Calu3 (cell line): Measurements from ENCODE around the gene IPO8. TPM values are rescaled to one million over a fixed set of nuclear protein-coding genes. Genes with fewer than 3 reads are reported as not detected.

Source experiments
- BruUV-seq: library from RNA; stranded (reverse); fragments of 400-500 nt; replicated peaks from 2 replicates; lab custom pipeline; 2021; lab: Mats Ljungman, UMichigan
- CTCF ChIA-PET: fragments of 300-600 bp; sonication (Branson Sonifier 250); formaldehyde crosslinking; loops from one replicate; lab custom pipeline; 2022; ENCODE audit warnings: antibody characterized with exemption; lab: Charles Lee
- DNase-seq: peaks from one replicate; pipeline ENCODE4 v3.0.0; 2022
- H3K27ac Mint-ChIP-seq: one replicate; pipeline ENCODE4 v1.8.0; 2022; ENCODE audit warnings: mixed read lengths; ENCODE audit not compliant: unreplicated experiment
- H3K27me3 Mint-ChIP-seq: one replicate; pipeline ENCODE4 v1.8.0; 2022; ENCODE audit warnings: mixed read lengths; ENCODE audit not compliant: unreplicated experiment
- H3K36me3 Mint-ChIP-seq: one replicate; pipeline ENCODE4 v1.8.0; 2022; ENCODE audit warnings: mild to moderate bottlenecking, moderate library complexity, mixed read lengths; ENCODE audit not compliant: insufficient read depth, unreplicated experiment
- H3K4me1 Mint-ChIP-seq: one replicate; pipeline ENCODE4 v1.8.0; 2022; ENCODE audit warnings: mild to moderate bottlenecking, low read depth, mixed read lengths; ENCODE audit not compliant: unreplicated experiment
- H3K4me3 Mint-ChIP-seq: one replicate; pipeline ENCODE4 v1.8.0; 2022; ENCODE audit warnings: mild to moderate bottlenecking, low read depth, moderate library complexity, mixed read lengths; ENCODE audit not compliant: unreplicated experiment
- H3K9me3 Mint-ChIP-seq: one replicate; pipeline ENCODE4 v1.8.0; 2022; ENCODE audit warnings: low read depth, mixed read lengths; ENCODE audit not compliant: unreplicated experiment
- CTCF ChIP-seq: fragments of 200-600 bp; IDR thresholded peaks from one replicate; pipeline ENCODE4 v1.8.0; 2022; ENCODE audit warnings: antibody characterized with exemption; ENCODE audit not compliant: unreplicated experiment
- intact Hi-C: fragments of 100-400 bp; cut with micrococcal nuclease; formaldehyde crosslinking; loops from one replicate; pipeline ENCODE4 v1.10.0; 2022; ENCODE audit not compliant: unreplicated experiment
- total RNA-seq: library from RNA; stranded (reverse); gene quantifications from 2 replicates; pipeline ENCODE4 v1.2.3, GENCODE V29; 2022

IPO8 gene
- total RNA-seq, 1 experiment from 2014 or later: 44.1 TPM

- DNase-seq: no peak
- no peaks in the 10 kb centered on the region for H3K9me3 Mint-ChIP-seq
- H3K4me3 Mint-ChIP-seq: no peak overlapping the region
- intact Hi-C loops: no loop called here
- peaks cover 27% of the 10 kb centered on the region for H3K36me3 Mint-ChIP-seq
- no peak overlapping the region for H3K27ac Mint-ChIP-seq
- no peaks in the 10 kb centered on the region for H3K27me3 Mint-ChIP-seq
- peaks cover 25% of the 10 kb centered on the region for H3K4me1 Mint-ChIP-seq
- CTCF ChIA-PET: no interaction called here
- no TSS peak for BruUV-seq
- TF ChIP-seq CTCF: no peak
Observed at GRCh38 chr12:30691122-30691879, 4.4 kb downstream of the IPO8 start.

GRCh38 chr12:30687265-30687986, 8.2 kb downstream of the IPO8 start:
- DNase-seq: no peak
- CTCF ChIA-PET: no interaction called here
- no peak for TF ChIP-seq CTCF
- no TSS peak for BruUV-seq
- H3K36me3 Mint-ChIP-seq: peaks cover 12% of the 10 kb centered on the region
- no peaks in the 10 kb centered on the region for H3K27me3 Mint-ChIP-seq
- H3K4me1 Mint-ChIP-seq: peaks cover 3% of the 10 kb centered on the region
- intact Hi-C loops: no loop called here
- H3K27ac Mint-ChIP-seq: no peak overlapping the region
- no peak overlapping the region for H3K4me3 Mint-ChIP-seq
- H3K9me3 Mint-ChIP-seq: no peaks in the 10 kb centered on the region

GRCh38 chr12:30679241-30679640, 16.4 kb downstream of the IPO8 start:
- no peak for DNase-seq
- Mint-ChIP-seq H3K27me3 (no peaks in the 10 kb centered on the region), H3K4me3 (no peak overlapping the region), H3K36me3 (peaks cover under 1% of the 10 kb centered on the region), H3K4me1 (no peaks in the 10 kb centered on the region), H3K9me3 (no peaks in the 10 kb centered on the region), H3K27ac (no peak overlapping the region)
- intact Hi-C loops: no loop called here
- CTCF ChIA-PET: no interaction called here
- no TSS peak for BruUV-seq
- TF ChIP-seq CTCF: no peak

GRCh38 chr12:30678221-30678620, 17.4 kb downstream of the IPO8 start:
- CTCF ChIA-PET: interaction anchor here (0.7 kb wide), 1 partner anchor 25 kb away, joined by 4 read pairs; no protein-coding TSS in a partner anchor
- intact Hi-C loops: no loop called here
- DNase-seq: no peak
- no TSS peak for BruUV-seq
- no peak overlapping the region for H3K4me3 Mint-ChIP-seq
- H3K9me3 Mint-ChIP-seq: no peaks in the 10 kb centered on the region
- no peaks in the 10 kb centered on the region for H3K4me1 Mint-ChIP-seq
- H3K36me3 Mint-ChIP-seq: no peaks in the 10 kb centered on the region
- no peak for TF ChIP-seq CTCF
- H3K27ac Mint-ChIP-seq: no peak overlapping the region
- H3K27me3 Mint-ChIP-seq: no peaks in the 10 kb centered on the region
